Fibroblast of gingiva (primary cell): Measurements from ENCODE around the gene RAP2C.

Experiments used
- DNase-seq: peaks from one replicate; pipeline ENCODE4 v3.0.0-alpha.2; 2011; ENCODE audit warnings: low read depth

RAP2C gene

DNA sequence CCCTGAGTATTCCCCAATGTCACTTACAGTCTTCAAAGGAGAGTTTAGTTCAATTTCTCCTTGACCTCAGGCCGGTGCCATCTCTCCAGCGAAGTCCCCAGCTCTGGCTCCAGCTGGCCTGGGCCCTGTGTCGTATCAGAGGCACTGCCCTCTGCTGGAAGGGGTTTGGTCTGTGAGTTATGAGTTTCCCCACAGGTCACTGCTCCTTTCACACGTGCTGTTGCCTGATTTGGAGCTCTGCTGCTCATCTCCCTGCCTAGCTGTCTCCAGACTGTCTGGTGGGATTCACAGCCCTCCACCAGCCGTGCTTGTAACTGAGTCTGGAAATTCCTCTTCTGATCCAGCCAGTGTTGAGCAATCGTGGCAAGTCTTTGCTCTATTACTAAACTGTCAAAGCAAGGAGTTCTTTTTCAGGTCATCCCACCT is at the start of gene RAP2C:
RAP2C (minus strand) TSS at position 105 of the 426 bp plus-strand sequence. CDS start 2,179 bp downstream, outside the sequence.
- peak; percentile 59 for DNase-seq

DNA sequence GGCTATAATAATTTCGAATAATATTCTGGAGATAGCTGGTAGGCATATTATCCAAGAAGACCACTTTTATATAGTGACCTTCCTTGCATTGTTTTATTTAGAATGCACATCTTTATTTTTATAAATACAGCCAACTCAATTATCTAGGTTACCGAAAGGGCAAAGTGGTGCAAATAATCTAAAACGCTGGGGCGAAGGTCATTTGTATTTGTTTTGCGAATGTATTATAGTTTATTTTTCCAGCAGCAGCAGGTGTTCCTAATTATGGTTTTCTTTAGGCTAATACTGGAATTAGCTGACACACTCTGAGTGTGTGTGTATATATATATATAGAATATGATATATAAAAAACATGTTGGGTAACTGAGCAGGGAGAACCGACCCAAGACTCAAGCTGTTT is 48.1 kb upstream of the RAP2C start:
- DNase-seq, result no peak

DNA sequence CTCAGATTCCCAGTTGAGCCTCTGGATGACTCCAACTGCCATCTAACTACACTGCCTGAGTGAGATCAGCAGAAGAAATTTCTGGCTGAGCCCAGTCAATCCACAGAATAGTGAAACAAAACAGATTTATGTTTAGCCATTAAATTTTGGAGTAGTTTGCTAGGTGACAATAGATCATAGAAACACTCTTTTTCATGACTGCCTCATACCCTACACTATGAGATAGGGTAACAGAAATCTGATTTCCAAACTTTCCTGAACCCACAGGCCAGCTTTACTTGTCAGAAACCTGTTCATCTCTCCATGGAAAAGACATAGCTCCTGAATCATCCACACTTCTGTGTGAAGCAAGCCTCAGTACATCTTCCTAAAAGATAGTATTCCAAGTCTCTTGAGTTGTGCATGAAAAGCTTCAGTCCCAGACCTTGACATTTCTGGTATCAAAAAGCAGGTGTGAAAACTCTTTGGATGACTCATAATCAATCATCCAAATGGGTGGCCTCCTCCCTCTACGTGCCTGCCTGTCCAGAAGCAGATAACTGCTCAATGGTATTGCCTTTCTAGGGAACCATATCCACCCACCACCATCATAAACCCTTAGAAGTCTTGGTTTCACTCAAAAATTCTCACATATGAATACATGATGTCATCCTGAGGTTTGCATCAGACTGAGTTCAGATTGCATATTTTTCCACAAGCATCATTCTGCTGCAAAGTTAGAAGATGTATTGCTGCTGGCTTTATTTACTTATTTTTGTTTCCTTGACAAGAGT is 47.5 kb upstream of the RAP2C start:
- peak; percentile 65 for DNase-seq

DNA sequence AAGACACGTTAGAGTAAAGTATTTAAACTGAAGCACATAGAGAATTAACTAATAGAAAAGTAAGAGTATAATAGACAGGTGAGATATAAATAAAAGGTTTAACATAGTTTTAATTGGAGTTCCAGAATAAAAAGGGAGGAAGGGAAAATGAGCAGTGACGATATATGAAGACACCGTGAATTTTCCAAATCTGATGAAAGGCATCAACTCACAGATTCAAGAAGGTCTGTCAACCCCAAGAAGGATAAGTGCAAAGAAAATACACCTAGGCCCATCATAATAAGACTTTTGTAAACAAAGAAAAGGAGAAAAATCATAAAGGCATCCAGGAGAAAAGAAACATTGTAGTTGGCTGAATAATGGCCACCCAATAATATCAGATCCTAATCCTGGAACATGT is 43.9 kb upstream of the RAP2C start:
- no peak for DNase-seq

DNA sequence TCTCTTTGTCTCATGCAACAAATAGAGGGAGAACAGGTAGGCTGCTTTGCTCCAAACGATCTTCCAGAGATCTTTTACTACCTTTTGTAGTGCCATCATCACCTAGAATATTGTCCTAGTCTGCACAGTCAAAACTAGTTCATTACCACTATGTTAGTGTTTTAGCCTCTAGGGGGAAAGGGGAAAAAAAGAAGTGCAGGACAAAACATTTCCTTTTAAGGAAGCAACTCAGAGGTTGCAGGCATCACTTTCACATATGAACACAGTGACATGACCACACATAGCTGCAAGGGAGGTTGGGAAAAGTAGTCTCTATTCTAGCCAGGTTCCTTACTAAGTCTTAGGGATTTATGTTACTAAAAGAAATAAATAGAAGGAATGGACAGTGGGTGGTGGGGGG is 39.3 kb upstream of the RAP2C start:
- no peak for DNase-seq

DNA sequence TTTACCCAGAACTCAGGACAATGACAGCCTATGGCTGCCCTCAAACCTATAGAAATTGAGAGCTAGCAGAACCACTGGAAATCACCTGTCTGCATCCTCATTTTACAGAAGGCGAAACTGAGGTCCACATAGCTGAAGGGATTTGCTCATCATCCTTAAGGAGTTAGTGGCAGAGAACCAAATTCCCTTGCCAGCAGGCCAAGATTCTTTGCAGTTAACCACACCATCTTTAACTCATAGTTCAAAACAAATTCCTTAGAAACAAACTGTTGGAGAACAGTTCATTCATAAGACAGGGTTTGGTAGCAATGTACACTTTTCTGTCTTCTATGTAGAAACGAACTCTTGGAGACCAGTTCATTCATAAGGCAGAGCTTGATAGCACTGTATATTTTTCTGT is 37.9 kb upstream of the RAP2C start:
- DNase-seq, result peak; percentile 52

DNA sequence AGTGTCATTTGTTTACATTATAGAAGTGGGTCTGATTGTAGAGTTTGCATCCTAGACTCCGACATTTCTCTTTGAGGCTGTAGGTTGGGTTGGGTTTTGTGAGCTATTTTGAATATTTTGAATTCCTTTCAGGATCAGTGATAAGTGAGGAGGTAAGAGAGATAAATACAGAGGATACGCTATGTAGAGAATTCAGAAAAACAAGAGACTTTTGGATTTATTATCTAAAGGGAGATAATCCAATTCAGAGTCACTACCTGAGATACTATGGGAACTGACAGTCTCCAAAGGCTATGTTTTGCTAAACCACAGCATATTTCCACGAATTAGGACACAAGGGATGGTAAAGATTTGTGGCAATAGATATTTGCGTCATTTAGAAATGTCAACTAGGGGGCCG is 16.9 kb upstream of the RAP2C start:
- no peak for DNase-seq

DNA sequence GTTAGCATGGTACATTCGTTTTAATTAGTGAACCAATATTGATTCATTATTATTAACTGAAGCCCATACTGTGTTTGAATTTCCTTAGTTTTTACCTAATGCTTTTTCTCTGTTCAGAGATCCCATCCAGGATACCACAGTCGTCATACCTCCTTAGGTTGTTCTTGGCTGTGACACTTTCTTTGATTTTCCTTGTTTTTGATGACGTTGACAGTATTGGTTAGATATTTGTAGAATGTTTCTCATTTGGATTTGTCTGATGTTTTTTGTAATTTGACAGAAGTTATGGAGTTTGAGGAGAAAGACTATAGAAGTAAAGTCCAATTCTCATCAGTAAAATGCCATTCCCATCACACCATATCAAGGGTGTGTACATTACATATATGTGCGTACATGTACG is 16.2 kb upstream of the RAP2C start:
- DNase-seq, result no peak

DNA sequence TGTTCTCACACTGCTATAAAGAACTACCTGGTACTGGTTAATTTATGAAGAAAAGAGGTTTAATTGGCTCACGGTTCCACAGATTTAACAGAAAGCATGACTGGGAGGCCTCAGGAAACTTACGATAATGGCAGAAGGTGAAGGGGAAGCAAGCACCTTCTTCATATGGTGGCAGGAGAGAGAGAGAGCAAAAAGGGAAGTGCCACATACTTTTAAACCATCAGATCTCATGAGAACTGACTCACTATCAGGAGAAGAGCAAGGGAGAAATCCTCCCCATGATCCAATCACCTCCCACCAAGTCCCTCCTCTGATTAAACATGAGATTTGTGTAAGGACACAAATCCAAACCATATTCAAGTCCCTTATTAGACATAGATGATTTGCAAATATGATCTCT is 12.3 kb upstream of the RAP2C start:
- DNase-seq, result no peak

DNA sequence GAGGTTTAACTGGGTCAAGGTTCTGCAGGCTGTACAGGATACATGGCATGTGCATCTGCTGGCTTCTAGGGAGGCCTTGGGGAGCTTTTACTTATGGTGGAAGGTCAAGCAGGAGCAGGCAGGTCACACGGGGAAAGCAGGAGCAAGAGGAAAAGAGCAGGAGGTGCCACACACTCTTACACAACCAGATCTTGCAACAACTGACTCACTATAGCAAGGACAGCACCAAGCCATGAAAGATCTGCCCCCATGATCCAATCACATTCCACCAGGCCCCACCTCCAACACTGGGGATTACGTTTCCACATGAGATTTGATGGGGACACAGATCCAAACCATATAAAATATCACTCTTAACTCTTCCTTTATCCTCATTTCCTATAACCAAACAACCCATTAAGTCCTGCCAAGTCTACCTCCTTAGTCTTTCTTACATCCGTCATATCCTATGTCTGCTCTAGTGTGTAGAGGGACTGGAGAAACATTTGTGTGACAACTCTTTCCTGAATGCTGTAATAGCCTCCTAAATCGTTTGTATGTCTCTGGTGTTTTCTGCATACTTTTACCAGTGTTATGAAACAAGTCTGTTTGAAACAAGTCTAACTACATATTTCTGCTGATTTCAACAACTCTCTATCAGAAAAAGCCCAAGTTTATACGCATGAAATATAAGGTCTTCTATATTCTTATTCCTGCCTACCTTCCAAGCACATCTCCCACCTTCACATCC is 8.3 kb upstream of the RAP2C start:
- peak; percentile 65 for DNase-seq

DNA sequence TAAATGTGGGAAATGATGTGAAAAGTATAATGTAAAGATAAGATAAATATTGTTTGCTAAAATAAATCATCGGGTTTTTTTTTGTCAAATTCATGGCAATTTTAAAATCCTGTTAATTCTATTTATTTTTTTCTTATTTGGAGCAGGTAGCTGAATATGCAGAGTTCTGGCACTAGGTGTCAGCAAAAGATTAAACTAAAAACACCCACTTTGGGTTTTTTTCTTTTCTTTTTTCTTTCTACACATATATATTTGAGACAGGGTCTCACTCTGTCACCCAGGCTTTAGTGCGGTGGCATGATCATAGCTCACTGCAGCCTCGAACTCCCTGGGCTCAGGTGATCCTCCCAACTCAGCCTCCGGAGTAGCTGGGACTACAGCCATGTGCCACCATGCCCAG is 6.9 kb upstream of the RAP2C start:
- DNase-seq, result no peak

DNA sequence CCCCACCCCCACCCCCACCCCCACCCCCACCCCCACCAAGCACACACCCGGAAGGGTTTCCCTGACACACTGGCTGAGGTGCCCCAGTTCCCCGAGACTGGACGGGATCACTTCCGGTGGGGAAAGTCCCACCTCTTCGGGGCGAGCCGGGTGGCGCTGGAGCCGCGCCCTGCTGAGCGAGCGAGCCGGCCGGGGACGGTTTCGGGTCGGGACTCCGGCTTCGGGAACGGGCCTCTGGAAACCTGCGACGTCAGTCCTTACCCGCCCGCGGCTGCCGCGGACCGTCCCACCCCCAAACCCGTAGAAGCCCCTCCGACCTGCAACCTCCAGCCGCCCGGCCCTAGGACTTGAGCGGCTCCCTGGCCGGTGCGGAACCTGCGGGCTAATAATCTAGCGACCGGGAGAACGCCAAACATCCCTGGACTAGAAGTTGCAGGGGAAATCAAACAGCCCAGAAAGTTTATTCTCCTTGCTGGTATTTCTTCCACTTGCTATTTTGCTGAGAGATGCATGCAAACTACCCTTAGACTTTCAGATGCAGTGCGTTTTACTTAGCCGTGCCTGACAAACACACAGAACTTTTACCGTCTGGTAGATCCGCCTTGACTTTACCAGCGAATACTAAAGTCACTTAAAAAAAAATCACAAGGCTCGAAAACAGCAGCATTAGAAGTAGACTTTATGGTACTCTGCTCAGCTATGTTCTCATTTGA is 991 bp downstream of the RAP2C start:
- peak; percentile 84 for DNase-seq

DNA sequence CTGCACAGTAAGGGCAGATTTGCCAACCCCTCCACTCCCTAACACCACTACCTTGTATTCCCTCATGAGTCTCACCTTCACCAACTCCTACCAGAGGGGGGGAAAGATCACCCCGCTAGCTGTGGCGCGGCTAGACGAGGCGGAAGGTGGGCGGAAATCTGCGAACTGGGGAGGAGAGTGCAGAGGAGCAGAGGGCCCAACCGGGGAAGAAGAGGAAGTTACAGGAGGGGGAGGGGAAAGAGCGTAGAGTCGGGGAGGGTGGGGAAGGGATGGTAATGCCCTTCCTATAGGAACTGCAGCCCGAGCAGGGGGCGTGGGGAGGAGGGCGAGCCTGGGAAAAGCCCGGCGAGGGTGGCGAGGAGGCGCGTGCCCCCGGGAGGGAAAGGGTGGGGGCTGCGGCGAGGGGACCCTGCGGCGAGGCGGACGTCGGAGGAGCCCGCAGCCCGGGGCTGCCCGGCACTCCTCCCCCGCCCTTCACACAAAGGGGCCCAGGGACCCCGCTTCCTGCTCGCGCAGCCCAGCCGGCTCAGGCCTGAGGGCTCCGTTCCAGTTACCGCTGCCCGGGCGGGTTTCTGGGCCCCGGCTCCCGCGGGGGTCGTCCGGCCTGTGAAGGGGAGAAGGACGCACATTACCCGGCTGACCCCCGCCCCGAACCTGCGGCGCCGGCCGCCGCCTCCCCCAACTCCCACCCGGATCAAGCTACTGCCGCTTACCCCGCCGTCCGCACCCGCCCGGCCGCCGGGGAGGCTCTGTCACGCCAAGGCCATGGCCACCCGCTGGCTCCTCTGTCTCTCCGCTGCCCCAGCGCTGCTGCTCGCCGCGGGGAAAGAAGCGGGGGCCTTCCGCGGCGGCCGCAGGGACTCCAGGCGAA is 1.8 kb downstream of the RAP2C start:
- DNase-seq, result peak; percentile 75

DNA sequence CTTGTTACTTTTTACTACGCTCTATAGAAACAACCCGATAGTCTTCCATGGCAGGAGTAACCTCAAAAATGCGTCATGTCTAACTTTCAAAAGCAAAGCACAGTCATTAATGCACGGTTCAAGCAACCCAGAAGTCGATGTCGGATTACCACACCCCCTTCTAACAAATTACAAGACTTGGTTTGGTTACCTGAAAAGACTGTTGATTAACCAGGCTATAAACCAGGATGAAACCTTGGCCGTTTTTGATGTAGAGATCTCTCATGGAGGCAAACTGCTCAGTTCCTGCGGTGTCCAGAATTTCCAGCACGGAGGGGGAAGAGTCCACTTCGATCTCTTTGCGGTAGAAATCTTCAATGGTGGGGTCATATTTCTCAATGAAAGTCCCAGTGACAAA is 2.4 kb downstream of the RAP2C start:
- peak; percentile 6 for DNase-seq

DNA sequence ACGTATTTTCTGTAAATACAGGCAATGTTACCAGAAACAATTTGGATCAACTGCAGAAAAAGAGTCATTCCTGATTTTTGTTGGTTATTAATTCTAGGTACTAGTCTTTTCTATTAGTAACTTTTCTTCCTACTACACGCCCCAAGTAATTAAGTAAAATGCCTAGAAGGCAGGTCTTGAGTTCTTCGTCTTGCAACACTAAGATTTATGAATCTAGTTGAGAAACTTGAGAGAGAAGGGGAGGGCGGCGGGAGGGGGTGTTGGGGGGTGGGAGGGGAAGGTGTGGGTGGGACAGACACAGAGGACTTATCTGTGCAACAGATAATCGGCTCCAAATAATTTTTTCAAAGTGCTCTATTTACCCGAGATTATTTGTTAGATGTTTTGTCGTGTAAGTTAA is 3.0 kb downstream of the RAP2C start:
- peak; percentile 4 for DNase-seq

DNA sequence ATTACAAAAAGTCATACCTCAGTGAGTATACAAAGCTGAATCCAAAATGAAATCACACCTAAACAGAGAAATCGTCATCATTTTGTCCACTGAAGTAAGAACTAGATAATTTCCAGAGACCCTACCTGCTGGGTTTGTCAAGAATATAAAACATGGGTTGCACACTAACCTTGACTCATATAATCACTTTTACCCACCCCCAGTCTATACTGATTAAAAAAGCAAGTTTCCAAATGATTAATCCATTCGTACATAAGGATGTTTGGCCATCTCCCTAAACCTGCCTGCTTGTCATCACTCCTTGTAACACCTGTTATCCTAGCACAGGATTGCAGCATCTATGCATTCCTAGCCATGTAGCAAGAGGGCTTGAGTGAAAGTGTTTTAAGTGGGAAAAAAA is 4.7 kb downstream of the RAP2C start:
- DNase-seq, result no peak

DNA sequence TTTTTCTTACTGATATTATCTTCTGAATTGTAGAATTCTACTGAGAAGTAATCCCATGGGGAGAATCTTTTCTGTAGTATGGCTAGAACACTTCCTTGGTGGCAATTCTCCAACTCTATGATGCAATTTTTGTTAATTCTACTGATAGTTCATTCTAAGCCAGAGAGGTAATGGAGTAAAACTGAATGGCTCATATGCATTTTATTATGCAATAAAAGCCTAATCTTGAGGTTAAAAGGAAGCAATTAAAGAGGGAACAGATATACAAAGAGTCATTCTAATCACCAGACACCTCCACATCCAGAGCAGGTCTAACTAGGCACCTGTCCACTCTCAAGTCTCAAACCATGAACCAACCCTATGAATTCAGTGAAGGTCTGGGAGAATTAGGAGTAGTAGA is 9.7 kb downstream of the RAP2C start:
- DNase-seq, result peak; percentile 27

DNA sequence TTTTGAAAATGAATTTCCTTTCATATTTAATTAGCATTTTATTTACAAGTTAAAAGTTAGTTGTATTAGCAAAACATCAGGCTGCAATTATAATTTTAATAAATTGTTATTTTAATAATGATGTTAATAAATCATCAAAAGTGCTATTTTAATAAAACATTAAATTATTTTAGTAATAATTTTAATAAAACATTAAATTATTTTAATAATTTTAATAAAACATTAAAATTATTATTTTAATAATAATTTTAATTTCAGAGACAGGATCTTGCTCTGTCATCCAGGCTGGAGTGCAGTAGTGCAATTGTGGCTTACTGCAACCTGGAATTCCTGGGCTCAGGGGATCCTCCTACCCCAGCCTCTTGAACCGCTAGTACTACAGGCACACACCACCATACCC is 10.8 kb downstream of the RAP2C start:
- no peak for DNase-seq

DNA sequence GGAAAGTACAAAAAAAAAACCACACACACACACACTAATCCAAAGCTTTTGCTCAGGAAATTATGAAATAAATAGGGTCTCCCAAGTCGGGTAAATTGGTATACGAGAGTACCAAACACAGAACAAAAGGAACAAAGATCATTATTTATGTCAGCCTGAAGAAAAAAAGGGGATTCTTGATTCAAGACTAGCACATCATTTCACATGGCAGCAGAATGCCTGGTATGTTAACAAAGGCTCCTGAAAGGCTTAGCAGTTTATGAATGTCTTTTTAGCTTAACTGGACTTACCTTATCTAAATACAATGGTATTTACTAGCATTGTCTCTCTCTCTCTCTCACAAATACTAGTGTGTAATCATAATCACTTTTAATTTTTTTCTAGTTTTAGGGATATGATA is 11.3 kb downstream of the RAP2C start:
- no peak for DNase-seq

DNA sequence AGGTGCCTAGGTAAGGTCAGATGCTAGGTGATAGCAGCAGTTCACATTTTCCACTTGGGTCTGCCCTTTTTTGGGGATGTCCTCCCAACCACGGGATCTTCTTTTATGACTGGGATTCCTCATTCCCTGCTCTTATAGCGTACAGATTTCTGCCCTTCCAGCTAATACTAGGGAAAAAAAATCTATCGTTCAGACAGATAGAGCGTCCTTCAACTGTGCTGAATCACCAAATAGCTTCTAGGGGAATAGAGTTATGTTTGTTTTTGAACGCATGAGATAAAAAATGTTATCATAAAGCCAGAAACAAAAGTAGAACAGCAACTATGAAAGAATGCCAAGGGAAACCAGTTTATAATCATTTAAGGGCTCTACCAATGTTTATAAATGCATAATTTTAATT is 13.0 kb downstream of the RAP2C start:
- DNase-seq, result no peak

DNA sequence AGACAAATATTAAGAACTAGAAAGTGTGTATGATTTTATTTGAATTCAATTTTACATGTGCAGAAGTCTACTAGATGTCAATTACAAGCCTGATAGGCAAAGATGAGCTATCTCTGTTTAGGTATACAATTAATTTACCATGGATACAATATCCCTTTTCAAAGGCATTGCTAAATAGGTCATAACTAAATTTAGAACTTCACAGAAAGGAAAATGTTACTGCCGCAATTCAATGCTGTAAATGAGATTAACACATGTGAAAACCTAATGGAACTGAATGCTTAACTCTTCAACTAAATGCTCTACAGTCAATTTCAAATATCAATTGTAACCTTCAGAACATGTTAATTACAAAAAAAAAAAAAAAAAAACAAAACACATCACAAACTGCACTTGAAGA is 14.6 kb downstream of the RAP2C start:
- no peak for DNase-seq

DNA sequence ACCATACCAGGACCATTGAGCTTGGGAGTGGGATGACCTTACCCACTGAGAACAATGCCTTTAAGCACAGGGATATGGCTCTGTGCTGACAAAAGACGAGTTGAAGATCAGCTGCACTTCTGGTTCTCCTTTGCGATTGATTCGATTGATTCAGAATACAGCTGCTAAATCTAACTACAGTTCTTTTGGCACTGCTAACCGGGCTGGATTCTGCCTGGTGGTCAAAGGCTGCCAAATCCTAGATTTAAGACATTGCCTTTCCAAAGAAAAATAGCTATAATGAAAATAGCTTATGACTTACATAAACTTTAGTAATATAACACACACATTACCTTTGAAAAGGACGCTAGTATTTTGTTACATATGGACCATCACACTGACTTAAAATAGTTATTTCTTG is 18.3 kb downstream of the RAP2C start:
- no peak for DNase-seq
